ENCODE data around the gene CYP19A1. TPM values are rescaled to one million over a fixed set of nuclear protein-coding genes. Genes with fewer than 3 reads are reported as not detected.

The CYP19A1 gene
- total RNA-seq, 4 donors from 2014 or later = not detected

DNA sequence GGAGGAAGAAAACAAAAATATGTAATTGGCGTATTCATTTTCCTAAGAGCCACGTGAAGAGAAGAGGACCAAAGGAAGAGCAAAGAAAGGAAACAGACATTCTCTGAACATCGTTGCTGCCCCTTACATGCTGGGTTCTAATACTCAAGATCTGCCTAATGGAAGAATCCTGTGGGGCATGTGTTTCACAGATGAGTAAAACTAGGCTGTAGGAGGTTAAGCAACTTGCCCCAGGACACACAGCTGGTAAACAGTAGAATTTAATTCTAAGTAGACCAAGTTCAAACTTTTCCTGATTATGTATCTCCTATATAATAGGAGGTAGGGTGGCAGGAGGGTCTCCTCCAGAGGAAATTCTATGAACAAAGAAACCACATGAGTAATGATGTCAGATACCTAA, 137.6 kb downstream of the CYP19A1 start:
- H3K4me3 ChIP-seq = no peak overlapping the region
- H3K27me3 ChIP-seq = no peaks in the 10 kb centered on the region
- H3K4me1 ChIP-seq = no peaks in the 10 kb centered on the region
- H3K36me3 ChIP-seq = no peaks in the 10 kb centered on the region
- intact Hi-C loops (cut with DNase I; ENCODE audit: low total_unique reads) = no loop called here
- no peak overlapping the region for H3K27ac ChIP-seq
- TF ChIP-seq, protein P1, sequence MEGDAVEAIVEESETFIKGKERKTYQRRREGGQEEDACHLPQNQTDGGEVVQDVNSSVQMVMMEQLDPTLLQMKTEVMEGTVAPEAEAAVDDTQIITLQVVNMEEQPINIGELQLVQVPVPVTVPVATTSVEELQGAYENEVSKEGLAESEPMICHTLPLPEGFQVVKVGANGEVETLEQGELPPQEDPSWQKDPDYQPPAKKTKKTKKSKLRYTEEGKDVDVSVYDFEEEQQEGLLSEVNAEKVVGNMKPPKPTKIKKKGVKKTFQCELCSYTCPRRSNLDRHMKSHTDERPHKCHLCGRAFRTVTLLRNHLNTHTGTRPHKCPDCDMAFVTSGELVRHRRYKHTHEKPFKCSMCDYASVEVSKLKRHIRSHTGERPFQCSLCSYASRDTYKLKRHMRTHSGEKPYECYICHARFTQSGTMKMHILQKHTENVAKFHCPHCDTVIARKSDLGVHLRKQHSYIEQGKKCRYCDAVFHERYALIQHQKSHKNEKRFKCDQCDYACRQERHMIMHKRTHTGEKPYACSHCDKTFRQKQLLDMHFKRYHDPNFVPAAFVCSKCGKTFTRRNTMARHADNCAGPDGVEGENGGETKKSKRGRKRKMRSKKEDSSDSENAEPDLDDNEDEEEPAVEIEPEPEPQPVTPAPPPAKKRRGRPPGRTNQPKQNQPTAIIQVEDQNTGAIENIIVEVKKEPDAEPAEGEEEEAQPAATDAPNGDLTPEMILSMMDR (IDR thresholded peaks at IDR 0.05) = no peak
- no peak for TF ChIP-seq POLR2A (IDR thresholded peaks at IDR 0.05)
- no peak for DNase-seq
- H3K9me3 ChIP-seq = no peaks in the 10 kb centered on the region

DNA sequence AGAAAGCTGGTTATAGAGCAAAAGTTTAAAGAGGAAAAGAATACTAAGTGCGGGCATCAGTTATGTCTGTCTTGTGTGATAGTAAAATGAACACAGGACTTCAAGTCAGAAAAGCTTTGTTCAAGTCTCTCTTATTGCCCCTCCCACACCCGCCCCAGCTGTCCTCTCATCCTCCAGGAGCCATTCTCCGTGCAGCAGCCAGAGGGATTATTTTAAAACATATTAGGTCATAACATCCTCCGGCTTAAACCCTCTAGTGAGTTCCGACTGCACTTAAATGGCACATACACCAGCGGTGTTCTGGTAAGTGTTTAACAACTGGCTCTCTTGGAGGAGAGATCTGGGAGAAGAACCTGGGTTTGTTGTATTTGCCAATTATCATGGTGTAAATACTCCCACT, 138.9 kb downstream of the CYP19A1 start:
- Histone ChIP-seq H3K9me3 (no peaks in the 10 kb centered on the region), H3K4me3 (no peak overlapping the region), H3K27ac (no peak overlapping the region), H3K27me3 (no peaks in the 10 kb centered on the region), H3K36me3 (no peaks in the 10 kb centered on the region), H3K4me1 (no peaks in the 10 kb centered on the region)
- TF ChIP-seq, protein P1 (IDR thresholded peaks at IDR 0.05) = no peak
- no peak for TF ChIP-seq POLR2A (IDR thresholded peaks at IDR 0.05)
- intact Hi-C loops (cut with DNase I; ENCODE audit: low total_unique reads) = no loop called here
- DNase-seq = no peak

GRCh38 chr15:51198701-51199232, 139.6 kb downstream of the CYP19A1 start:
- Histone ChIP-seq H3K27ac (no peak overlapping the region), H3K9me3 (no peaks in the 10 kb centered on the region), H3K4me3 (no peak overlapping the region), H3K36me3 (no peaks in the 10 kb centered on the region), H3K27me3 (no peaks in the 10 kb centered on the region), H3K4me1 (no peaks in the 10 kb centered on the region)
- no peak for DNase-seq
- no peak for TF ChIP-seq POLR2A (IDR thresholded peaks at IDR 0.05)
- TF ChIP-seq, protein P1 (IDR thresholded peaks at IDR 0.05) = no peak
- intact Hi-C loops (cut with DNase I; ENCODE audit: low total_unique reads) = no loop called here

DNA sequence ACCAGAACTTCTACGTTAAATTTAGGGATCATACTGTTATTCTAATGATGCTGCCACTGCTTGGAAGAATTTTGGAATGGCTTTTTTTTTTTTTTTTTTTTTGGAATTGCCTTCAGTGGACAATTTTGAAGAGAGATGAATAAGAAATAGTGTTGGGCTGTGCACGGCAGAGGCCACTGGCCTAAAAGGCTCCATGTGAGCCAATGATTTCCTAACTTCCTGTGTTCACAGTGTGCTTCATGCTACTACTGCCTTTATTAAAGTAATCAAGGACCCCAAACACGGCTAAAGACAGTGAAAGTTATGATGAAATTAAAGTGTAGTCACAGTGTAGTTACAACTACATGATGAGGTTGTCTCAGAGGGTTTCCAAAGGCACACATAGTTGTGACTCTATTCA, 142.9 kb downstream of the CYP19A1 start:
- TF ChIP-seq, protein P1 (IDR thresholded peaks at IDR 0.05) = no peak
- no peak for TF ChIP-seq POLR2A (IDR thresholded peaks at IDR 0.05)
- intact Hi-C loops (cut with DNase I; ENCODE audit: low total_unique reads) = no loop called here
- Histone ChIP-seq H3K9me3 (no peaks in the 10 kb centered on the region), H3K4me3 (no peak overlapping the region), H3K27ac (no peak overlapping the region), H3K36me3 (no peaks in the 10 kb centered on the region), H3K27me3 (no peaks in the 10 kb centered on the region), H3K4me1 (no peaks in the 10 kb centered on the region)
- no peak for DNase-seq

- H3K27me3 ChIP-seq = no peaks in the 10 kb centered on the region
- intact Hi-C loops (cut with DNase I; ENCODE audit: low total_unique reads) = no loop called here
- H3K4me3 ChIP-seq = no peak overlapping the region
- no peaks in the 10 kb centered on the region for H3K9me3 ChIP-seq
- no peaks in the 10 kb centered on the region for H3K36me3 ChIP-seq
- no peak overlapping the region for H3K27ac ChIP-seq
- DNase-seq = no peak
- no peaks in the 10 kb centered on the region for H3K4me1 ChIP-seq
- TF ChIP-seq POLR2A (IDR thresholded peaks at IDR 0.05) = no peak
- TF ChIP-seq, protein P1 (IDR thresholded peaks at IDR 0.05) = no peak
These were observed 144.4 kb downstream of the CYP19A1 start for GRCh38 chr15:51193979-51194378.
